RWPE2 (cell line): ENCODE results near the gene CHST9.

Experiments used
- ATAC-seq: fragments of 200-7000 bp; cut with Tn5 transposase; 3 replicates; pipeline ENCODE4 v1.9.1; 2021; ENCODE audit warnings: low read depth
- DNase-seq: peaks from one replicate; pipeline ENCODE4 v3.0.0-alpha.2; 2020; ENCODE audit warnings: low spot score
- H3K27ac ChIP-seq: fragments of 450-650 bp; 2 replicates; pipeline ENCODE4 v1.5.1; 2017; ENCODE audit warnings: mild to moderate bottlenecking; ENCODE audit not compliant: poor library complexity, severe bottlenecking
- H3K27me3 ChIP-seq: fragments of 250-450 bp; sonication (Bioruptor Pico); 2 replicates; pipeline ENCODE4 v1.5.1; 2021; ENCODE audit warnings: mild to moderate bottlenecking, moderate library complexity; ENCODE audit not compliant: insufficient read depth, poor library complexity, severe bottlenecking
- H3K36me3 ChIP-seq: fragments of 250-450 bp; sonication (Bioruptor Pico); 2 replicates; pipeline ENCODE4 v1.5.1; 2020; ENCODE audit warnings: low read depth, mild to moderate bottlenecking, moderate library complexity
- H3K4me1 ChIP-seq: fragments of 250-450 bp; sonication (Bioruptor Pico); 2 replicates; pipeline ENCODE4 v1.5.1; 2021; ENCODE audit warnings: mild to moderate bottlenecking, moderate library complexity; ENCODE audit not compliant: insufficient read depth, poor library complexity, severe bottlenecking
- H3K4me3 ChIP-seq: fragments of 250-450 bp; sonication (Bioruptor Pico); 2 replicates; pipeline ENCODE4 v1.5.1; 2021; ENCODE audit warnings: mild to moderate bottlenecking, moderate library complexity; ENCODE audit not compliant: severe bottlenecking
- H3K9me3 ChIP-seq: fragments of 250-450 bp; sonication (Bioruptor Pico); 2 replicates; pipeline ENCODE4 v1.5.1; 2021; ENCODE audit warnings: mild to moderate bottlenecking, moderate library complexity; ENCODE audit not compliant: severe bottlenecking
- CTCF ChIP-seq: fragments of 450-650 bp; IDR thresholded peaks from one replicate; pipeline ENCODE4 v1.5.1; 2017; ENCODE audit warnings: mild to moderate bottlenecking, moderate library complexity; ENCODE audit not compliant: poor library complexity, severe bottlenecking

The CHST9 gene

GRCh38 chr18:26893996-26894395 is 291.1 kb downstream of the CHST9 start:
- Histone ChIP-seq H3K27me3 (no peaks in the 10 kb centered on the region), H3K4me1 (no peaks in the 10 kb centered on the region), H3K9me3 (no peaks in the 10 kb centered on the region), H3K27ac (no peak overlapping the region), H3K36me3 (no peaks in the 10 kb centered on the region), H3K4me3 (no peak overlapping the region)
- ATAC-seq, result no peak
- no peak for TF ChIP-seq CTCF
- DNase-seq, result no peak

GRCh38 chr18:26888259-26888658 is 296.8 kb downstream of the CHST9 start:
- no peaks in the 10 kb centered on the region for H3K36me3 ChIP-seq
- no peak for DNase-seq
- no peaks in the 10 kb centered on the region for H3K4me1 ChIP-seq
- H3K27me3 ChIP-seq, result no peaks in the 10 kb centered on the region
- no peak overlapping the region for H3K27ac ChIP-seq
- ATAC-seq, result no peak
- no peak overlapping the region for H3K4me3 ChIP-seq
- no peaks in the 10 kb centered on the region for H3K9me3 ChIP-seq
- TF ChIP-seq CTCF, result no peak

GRCh38 chr18:26875040-26875654 is 310.0 kb downstream of the CHST9 start:
- ATAC-seq (no peak), DNase-seq (no peak)
- no peaks in the 10 kb centered on the region for H3K4me1 ChIP-seq
- no peaks in the 10 kb centered on the region for H3K36me3 ChIP-seq
- TF ChIP-seq CTCF, result no peak
- H3K4me3 ChIP-seq, result no peak overlapping the region
- H3K27ac ChIP-seq, result no peak overlapping the region
- H3K27me3 ChIP-seq, result no peaks in the 10 kb centered on the region
- H3K9me3 ChIP-seq, result no peaks in the 10 kb centered on the region

GRCh38 chr18:26874283-26874682 is 310.8 kb downstream of the CHST9 start:
- no peak overlapping the region for H3K27ac ChIP-seq
- no peaks in the 10 kb centered on the region for H3K4me1 ChIP-seq
- DNase-seq (no peak), ATAC-seq (no peak)
- no peak overlapping the region for H3K4me3 ChIP-seq
- H3K27me3 ChIP-seq, result no peaks in the 10 kb centered on the region
- no peak for TF ChIP-seq CTCF
- H3K9me3 ChIP-seq, result no peaks in the 10 kb centered on the region
- H3K36me3 ChIP-seq, result no peaks in the 10 kb centered on the region

- H3K36me3 ChIP-seq, result no peaks in the 10 kb centered on the region
- no peak overlapping the region for H3K4me3 ChIP-seq
- H3K4me1 ChIP-seq, result no peaks in the 10 kb centered on the region
- no peak overlapping the region for H3K27ac ChIP-seq
- no peak for DNase-seq
- no peak for TF ChIP-seq CTCF
- H3K27me3 ChIP-seq, result peaks cover 12% of the 10 kb centered on the region
- ATAC-seq, result no peak
- no peaks in the 10 kb centered on the region for H3K9me3 ChIP-seq
Observed at GRCh38 chr18:26869640-26870039, 315.5 kb downstream of the CHST9 start.
